Uterus (tissue), 4 donors: ENCODE data around the gene TMEM267. TPM values are rescaled to one million over a fixed set of nuclear protein-coding genes. Genes with fewer than 3 reads are reported as not detected.

Experiments used
- DNase-seq, 2 donors: peaks; one replicate each; pipeline ENCODE4 v3.0.0-alpha.2; 2019 to 2020
- H3K27ac ChIP-seq, 2 donors: fragments of 200-600 bp; sonication (generic); 1 replicate in 1 of 2; 2 replicates in 1 of 2; pipeline ENCODE4 v1.5.1; 2016 to 2018
- H3K27me3 ChIP-seq, 2 donors: fragments of 200-600 bp; sonication (generic); one replicate each; pipeline ENCODE4 v1.5.1; 2018 to 2019; ENCODE audit warnings: control low read depth in 1 of 2
- H3K36me3 ChIP-seq, 2 donors: fragments of 200-600 bp; sonication (generic); one replicate each; pipeline ENCODE4 v1.5.1; 2019; ENCODE audit warnings: control low read depth in 1 of 2
- H3K4me1 ChIP-seq, 2 donors: fragments of 200-600 bp; sonication (generic); one replicate each; pipeline ENCODE4 v1.5.1; 2018 to 2019; ENCODE audit warnings: control low read depth in 1 of 2
- H3K4me3 ChIP-seq, 2 donors: fragments of 200-600 bp; sonication (generic); 1 replicate in 1 of 2; 2 replicates in 1 of 2; pipeline ENCODE4 v1.5.1; 2018 to 2019; ENCODE audit warnings: mild to moderate bottlenecking in 1 of 2
- H3K9me3 ChIP-seq, 2 donors: fragments of 200-600 bp; sonication (generic); one replicate each; pipeline ENCODE4 v1.5.1; 2019; ENCODE audit warnings: control low read depth in 1 of 2
- CTCF ChIP-seq, 4 experiments: fragments of 200-600 bp in 2 of 4; fragments of 450-650 bp in 2 of 4; sonication (generic) in 2 of 4; IDR thresholded peaks; one replicate each; pipeline ENCODE4 v1.5.1; 2016 to 2019; ENCODE audit warnings: antibody characterized with exemption in 4 of 4, mild to moderate bottlenecking in 2 of 4, moderate library complexity in 1 of 4
- POLR2A ChIP-seq, 2 donors: fragments of 450-650 bp; IDR thresholded peaks; one replicate each; pipeline ENCODE4 v1.6.1; 2016; ENCODE audit warnings: antibody characterized with exemption in 2 of 2, mild to moderate bottlenecking in 1 of 2, moderate library complexity in 1 of 2
- intact Hi-C: fragments of 100-400 bp; cut with DNase I; formaldehyde crosslinking; loops from one replicate; pipeline ENCODE4 v1.15.1; 2023; ENCODE audit warnings: low total_unique reads
- total RNA-seq, 4 donors: library from RNA; depleted of rRNA in 3 of 4; stranded (reverse); fragments of >200 nt in 3 of 4; gene quantifications; one replicate each; pipeline versions ENCODE4 v1.1.0 to v1.2.4, GENCODE V29; 2014 to 2023
- donor health status: DM: yes; HTN: yes; CAD: no.

TMEM267 gene
- total RNA-seq, 4 donors from 2014 or later, result 0.77 to 20.0 (median 16.3) TPM

DNA sequence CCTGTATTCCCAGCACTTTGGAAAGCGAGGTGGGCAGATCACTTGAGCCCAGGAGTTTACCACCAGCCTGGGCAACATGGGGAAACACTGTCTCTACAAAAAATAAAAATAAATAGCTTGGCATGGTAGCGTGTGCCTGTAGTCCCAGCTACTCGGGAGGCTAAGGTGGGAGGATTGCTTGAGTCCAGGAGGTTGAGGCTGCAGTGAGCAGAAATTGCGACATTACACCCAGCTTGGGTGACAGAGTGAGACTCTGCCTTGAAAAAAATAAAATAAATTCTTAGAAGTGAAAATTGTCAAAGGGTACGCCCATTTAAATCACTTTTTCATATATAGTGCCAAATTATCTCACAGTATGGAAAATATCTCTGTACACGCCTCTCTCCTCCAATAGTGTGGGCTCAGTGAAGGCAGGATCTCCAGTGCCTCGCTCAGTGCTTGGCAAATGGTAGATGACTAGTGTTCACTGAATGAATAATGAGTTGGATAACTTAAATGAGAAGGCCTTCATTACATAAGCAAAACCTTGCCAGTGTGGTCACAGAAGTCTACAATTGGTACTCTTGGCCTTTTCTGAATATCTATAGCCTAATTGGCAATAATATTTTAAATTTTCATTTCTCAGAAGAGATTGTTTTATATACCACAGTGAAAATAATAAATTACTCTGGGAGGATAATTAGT is 62.1 kb downstream of the TMEM267 start:
- no peak for DNase-seq
- Histone ChIP-seq H3K4me3 (no peak overlapping the region), H3K9me3 (no peaks in the 10 kb centered on the region), H3K36me3 (no peaks in the 10 kb centered on the region), H3K27me3 (no peaks in the 10 kb centered on the region), H3K27ac (no peak overlapping the region), H3K4me1 (no peaks in the 10 kb centered on the region)
- TF ChIP-seq CTCF (IDR thresholded peaks at IDR 0.05) (no peak), POLR2A (IDR thresholded peaks at IDR 0.05) (no peak)
- intact Hi-C loops, result no loop called here

DNA sequence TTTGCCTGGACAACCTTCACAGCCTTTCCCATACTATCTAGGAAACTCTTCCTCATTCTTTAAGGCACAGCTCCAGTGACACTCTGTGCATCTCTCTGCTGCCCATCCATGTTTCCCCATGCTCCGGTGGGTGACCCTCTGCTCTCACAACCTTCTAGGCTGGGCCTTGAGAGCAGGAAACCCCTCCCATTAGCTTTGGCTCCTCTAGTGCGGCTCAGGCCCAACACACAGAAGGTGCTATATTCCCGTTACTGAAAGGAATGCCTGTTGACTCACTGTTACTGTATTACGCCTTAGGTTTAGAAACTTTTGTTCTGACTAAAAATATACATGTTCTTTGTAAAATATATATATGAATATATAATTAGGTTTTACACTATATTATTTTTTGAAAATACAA is 63.4 kb downstream of the TMEM267 start:
- Histone ChIP-seq H3K27me3 (no peaks in the 10 kb centered on the region), H3K4me3 (no peak overlapping the region), H3K9me3 (no peaks in the 10 kb centered on the region), H3K27ac (no peak overlapping the region), H3K4me1 (no peaks in the 10 kb centered on the region), H3K36me3 (no peaks in the 10 kb centered on the region)
- intact Hi-C loops, result no loop called here
- TF ChIP-seq POLR2A (IDR thresholded peaks at IDR 0.05), result no peak
- no peak for TF ChIP-seq CTCF (IDR thresholded peaks at IDR 0.05)
- DNase-seq, result no peak

DNA sequence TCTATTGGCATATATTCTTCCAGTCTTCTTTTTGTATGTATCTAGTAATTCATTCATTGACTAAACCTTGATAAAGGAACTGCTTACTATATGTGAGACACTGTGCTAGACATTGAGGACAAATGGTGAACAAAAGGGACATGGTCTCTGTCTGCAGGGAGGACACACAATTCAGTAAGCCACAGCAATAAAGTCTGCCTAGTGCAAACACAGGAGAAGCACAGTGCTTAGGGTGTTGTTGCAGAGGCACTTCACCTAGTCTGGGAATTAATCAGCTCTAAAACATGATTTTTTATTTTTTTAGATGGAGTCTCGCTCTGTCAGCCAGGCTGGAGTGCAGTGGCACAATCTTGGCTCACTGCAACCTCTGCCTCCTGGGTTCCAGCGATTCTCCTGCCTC is 65.1 kb downstream of the TMEM267 start:
- Histone ChIP-seq H3K4me3 (no peak overlapping the region), H3K27ac (no peak overlapping the region), H3K9me3 (no peaks in the 10 kb centered on the region), H3K27me3 (no peaks in the 10 kb centered on the region), H3K4me1 (no peaks in the 10 kb centered on the region), H3K36me3 (no peaks in the 10 kb centered on the region)
- intact Hi-C loops, result no loop called here
- DNase-seq, result no peak
- TF ChIP-seq CTCF (IDR thresholded peaks at IDR 0.05), result no peak
- no peak for TF ChIP-seq POLR2A (IDR thresholded peaks at IDR 0.05)

GRCh38 chr5:43416803-43417394 is 66.8 kb downstream of the TMEM267 start:
- intact Hi-C loops, result no loop called here
- H3K36me3 ChIP-seq, result no peaks in the 10 kb centered on the region
- no peak overlapping the region for H3K4me3 ChIP-seq
- TF ChIP-seq POLR2A (IDR thresholded peaks at IDR 0.05) (no peak), CTCF (IDR thresholded peaks at IDR 0.05) (no peak)
- H3K9me3 ChIP-seq, result no peaks in the 10 kb centered on the region
- H3K4me1 ChIP-seq, result no peaks in the 10 kb centered on the region
- H3K27me3 ChIP-seq, result no peaks in the 10 kb centered on the region
- H3K27ac ChIP-seq, result no peak overlapping the region
- DNase-seq, result no peak

- no peaks in the 10 kb centered on the region for H3K4me1 ChIP-seq
- no peak overlapping the region for H3K4me3 ChIP-seq
- intact Hi-C loops, result no loop called here
- H3K27ac ChIP-seq, result no peak overlapping the region
- no peaks in the 10 kb centered on the region for H3K27me3 ChIP-seq
- H3K36me3 ChIP-seq, result no peaks in the 10 kb centered on the region
- no peak for DNase-seq
- TF ChIP-seq CTCF (IDR thresholded peaks at IDR 0.05) (no peak), POLR2A (IDR thresholded peaks at IDR 0.05) (no peak)
- H3K9me3 ChIP-seq, result no peaks in the 10 kb centered on the region
These were observed 67.5 kb downstream of the TMEM267 start for GRCh38 chr5:43415935-43416802.
